GM12892 (cell line): ENCODE measurements around the gene STX1B.
A peak's percentile ranks its signal among the peaks of the same experiment; 100 is the strongest.

Source experiments
- POLR2A ChIP-seq: IDR thresholded peaks from 2 replicates; pipeline ENCODE4 v1.6.1; 2011; ENCODE audit warnings: low read depth, low read length, control low read depth
- POLR2AphosphoS5 ChIP-seq: IDR thresholded peaks from 2 replicates; pipeline ENCODE4 v1.6.1; 2011; ENCODE audit warnings: low read depth, low read length, control low read depth
- TAF1 ChIP-seq: IDR thresholded peaks from 2 replicates; pipeline ENCODE4 v1.6.1; 2011; ENCODE audit warnings: low read depth, mild to moderate bottlenecking, control low read depth, low read length, borderline replicate concordance

DNA sequence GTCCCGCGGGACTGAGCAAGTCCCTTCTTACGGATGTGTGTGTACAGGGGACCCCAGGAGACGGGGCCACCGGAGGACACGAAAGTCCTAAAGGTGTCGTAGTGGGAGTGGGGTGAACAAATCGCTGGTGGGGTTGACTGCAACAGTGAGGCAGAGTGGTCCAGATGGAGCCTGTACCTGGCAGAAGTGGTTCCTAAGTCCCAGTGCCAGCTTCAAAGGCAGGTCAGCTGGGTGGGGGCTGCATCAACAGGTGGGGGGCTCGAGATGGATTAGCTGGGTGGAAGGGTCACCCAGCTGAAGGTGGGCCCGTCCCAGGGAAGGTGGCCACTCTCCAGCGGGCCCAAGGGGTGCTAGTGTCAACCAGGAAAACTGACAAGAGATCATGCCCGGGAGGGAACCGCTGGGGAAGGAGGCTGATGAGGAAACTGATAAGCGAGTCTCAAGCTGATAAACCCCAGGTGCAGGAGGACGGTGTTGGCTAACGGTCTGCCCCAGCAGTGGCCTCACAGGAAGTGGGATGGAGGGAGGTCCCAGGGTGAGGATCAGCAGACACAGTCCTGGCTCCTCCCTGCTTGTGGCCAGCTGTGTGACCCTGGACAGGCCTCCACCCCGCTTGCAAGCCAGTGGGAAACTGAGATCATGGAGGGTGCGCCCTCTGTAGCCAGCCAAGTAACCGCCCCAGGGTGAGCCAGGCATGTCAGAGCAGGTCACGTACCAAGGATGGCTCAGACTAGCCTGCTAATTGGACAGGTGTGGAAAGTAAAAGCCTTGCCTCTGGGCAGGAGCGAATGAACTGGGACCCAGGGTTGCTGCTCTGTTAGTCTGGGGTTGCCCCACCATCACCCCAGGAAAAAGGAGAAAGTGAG lies 60.6 kb downstream of the STX1B start:
- peak; percentile 58; the same call in 1 of the 2 replicates for TF ChIP-seq POLR2AphosphoS5
- TF ChIP-seq POLR2A, result peak; percentile 73; the same call in 1 of the 2 replicates
- peak; percentile 14; the same call in 1 of the 2 replicates for TF ChIP-seq TAF1
